Ascending aorta (tissue), 2 donors: ENCODE measurements around the gene PERM1. TPM values are rescaled to one million over a fixed set of nuclear protein-coding genes. Genes with fewer than 3 reads are reported as not detected.

Experiments used
- DNase-seq, 2 donors: peaks; one replicate each; pipeline ENCODE4 v3.0.0-alpha.2; 2019; ENCODE audit warnings: low spot score in 2 of 2
- H3K27ac ChIP-seq, 2 donors: fragments of 200-600 bp; sonication (generic); one replicate each; pipeline ENCODE4 v1.5.1; 2016 to 2017; ENCODE audit warnings: mild to moderate bottlenecking in 1 of 2
- H3K27me3 ChIP-seq: fragments of 200-600 bp; sonication (generic); one replicate; pipeline ENCODE4 v1.5.1; 2017
- H3K36me3 ChIP-seq, 2 donors: fragments of 200-600 bp; sonication (generic); one replicate each; pipeline ENCODE4 v1.5.1; 2016
- H3K4me1 ChIP-seq, 2 donors: fragments of 200-600 bp; sonication (generic); one replicate each; pipeline ENCODE4 v1.5.1; 2016 to 2017; ENCODE audit warnings: mild to moderate bottlenecking in 1 of 2
- H3K4me3 ChIP-seq, 2 donors: fragments of 200-600 bp; sonication (generic); one replicate each; pipeline ENCODE4 v1.5.1; 2016 to 2017; ENCODE audit warnings: mild to moderate bottlenecking in 1 of 2
- H3K9me3 ChIP-seq, 2 donors: fragments of 200-600 bp; sonication (generic); one replicate each; pipeline ENCODE4 v1.5.1; 2016
- intact Hi-C: fragments of 100-400 bp; cut with DNase I; formaldehyde crosslinking; loops from one replicate; pipeline ENCODE4 v1.15.1; 2023
- total RNA-seq: library from RNA; depleted of rRNA; stranded (reverse); fragments of >200 nt; gene quantifications from one replicate; pipeline ENCODE4 v1.1.0, GENCODE V29; 2016
- TF ChIP-seq, protein P1 (sequence below), 3 experiments: fragments of 200-600 bp in 2 of 3; fragments of 450-650 bp in 1 of 3; sonication (generic) in 2 of 3; IDR thresholded peaks; one replicate each; pipeline ENCODE4 v1.5.1; 2016 to 2019; ENCODE audit warnings: antibody characterized with exemption in 3 of 3, mild to moderate bottlenecking in 1 of 3, moderate library complexity in 1 of 3

PERM1 gene
- total RNA-seq, 1 donor from 2014 or later: not detected

DNA sequence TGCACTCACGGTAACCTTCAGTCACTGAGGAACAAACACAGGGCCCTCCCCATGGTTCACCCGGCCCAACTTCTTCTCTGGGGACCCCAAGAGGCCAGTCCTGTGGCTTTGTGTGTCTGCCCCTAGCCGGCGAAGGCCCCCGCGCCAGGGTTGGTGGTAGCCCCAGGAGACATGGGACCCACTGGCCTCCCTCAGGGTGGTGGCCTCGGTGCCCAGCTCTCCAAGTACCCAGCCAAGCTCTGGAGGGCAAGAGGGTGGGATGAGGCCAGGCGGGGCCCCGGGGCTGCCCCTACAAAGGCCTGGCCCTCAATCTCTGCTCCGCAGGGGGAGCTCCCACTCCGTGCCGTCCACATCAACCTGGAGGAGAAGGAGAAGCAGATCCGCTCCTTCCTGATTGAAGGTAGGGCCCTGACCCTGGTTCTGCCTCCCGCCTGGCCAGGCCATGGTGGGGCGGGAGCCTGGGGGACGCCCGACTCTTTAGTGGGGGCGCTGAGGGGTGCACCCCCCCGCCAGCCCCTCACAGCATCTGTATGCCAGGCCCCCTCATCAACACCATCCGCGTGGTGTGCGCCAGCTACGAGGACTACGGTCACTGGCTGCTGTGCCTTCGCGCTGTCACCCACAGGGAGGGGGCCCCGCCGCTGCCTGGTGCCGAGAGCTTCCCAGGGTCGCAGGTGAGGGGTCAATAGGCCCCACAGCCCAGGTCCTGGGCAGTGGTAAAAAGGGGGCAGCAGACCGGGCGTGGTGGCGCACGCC, 10.0 kb downstream of the PERM1 start:
- H3K27me3 ChIP-seq: peaks cover 26% of the 10 kb centered on the region
- intact Hi-C loops: no loop called here

DNA sequence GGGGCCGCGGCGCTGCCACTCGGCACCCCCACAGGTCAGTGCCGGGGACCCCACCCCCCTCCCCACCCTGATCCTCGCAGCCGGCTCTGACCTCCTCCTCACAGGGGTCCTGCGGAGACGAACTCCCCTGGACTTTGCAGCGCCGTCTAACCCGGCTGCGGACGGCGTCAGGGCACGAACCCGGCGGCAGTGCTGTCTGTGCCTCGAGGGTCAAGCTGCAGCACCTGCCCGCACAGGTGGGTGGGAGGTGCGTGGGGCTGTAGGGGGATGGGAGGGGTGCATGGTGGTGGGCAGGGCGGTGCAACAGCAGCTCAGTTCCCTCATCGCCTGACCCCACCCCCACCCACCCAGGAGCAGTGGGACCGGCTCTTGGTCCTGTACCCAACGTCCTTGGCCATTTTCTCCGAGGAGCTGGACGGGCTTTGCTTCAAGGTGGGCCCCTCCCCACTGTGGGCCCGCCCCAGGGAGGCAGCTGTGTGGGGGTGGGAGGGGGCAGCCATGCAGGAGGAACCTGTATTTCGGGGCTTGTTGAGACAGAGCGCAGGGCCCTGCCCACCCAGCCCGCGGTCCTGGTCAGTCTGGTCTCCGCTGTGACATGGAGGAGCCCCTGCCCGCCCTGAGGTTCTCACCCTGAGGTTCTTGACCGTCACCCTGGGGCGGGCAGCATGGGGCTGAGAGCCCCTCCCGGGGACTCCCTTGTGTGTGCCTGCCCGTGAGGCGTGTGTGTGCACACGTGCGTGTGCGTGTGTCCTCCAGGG, 10.7 kb downstream of the PERM1 start:
- Histone ChIP-seq H3K4me3 (no peak overlapping the region), H3K9me3 (no peaks in the 10 kb centered on the region), H3K27me3 (peaks cover 26% of the 10 kb centered on the region), H3K36me3 (no peaks in the 10 kb centered on the region), H3K4me1 (peaks cover 6 to 10% of the 10 kb centered on the region in 2 donors), H3K27ac (no peak overlapping the region)
- intact Hi-C loops: no loop called here
- no peak for DNase-seq
- TF ChIP-seq, protein P1, sequence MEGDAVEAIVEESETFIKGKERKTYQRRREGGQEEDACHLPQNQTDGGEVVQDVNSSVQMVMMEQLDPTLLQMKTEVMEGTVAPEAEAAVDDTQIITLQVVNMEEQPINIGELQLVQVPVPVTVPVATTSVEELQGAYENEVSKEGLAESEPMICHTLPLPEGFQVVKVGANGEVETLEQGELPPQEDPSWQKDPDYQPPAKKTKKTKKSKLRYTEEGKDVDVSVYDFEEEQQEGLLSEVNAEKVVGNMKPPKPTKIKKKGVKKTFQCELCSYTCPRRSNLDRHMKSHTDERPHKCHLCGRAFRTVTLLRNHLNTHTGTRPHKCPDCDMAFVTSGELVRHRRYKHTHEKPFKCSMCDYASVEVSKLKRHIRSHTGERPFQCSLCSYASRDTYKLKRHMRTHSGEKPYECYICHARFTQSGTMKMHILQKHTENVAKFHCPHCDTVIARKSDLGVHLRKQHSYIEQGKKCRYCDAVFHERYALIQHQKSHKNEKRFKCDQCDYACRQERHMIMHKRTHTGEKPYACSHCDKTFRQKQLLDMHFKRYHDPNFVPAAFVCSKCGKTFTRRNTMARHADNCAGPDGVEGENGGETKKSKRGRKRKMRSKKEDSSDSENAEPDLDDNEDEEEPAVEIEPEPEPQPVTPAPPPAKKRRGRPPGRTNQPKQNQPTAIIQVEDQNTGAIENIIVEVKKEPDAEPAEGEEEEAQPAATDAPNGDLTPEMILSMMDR (IDR thresholded peaks at IDR 0.05): no peak

More for the DNA sequence above, 10.0 kb downstream of the PERM1 start:
- Histone ChIP-seq H3K4me3 (no peak overlapping the region), H3K27ac (no peak overlapping the region), H3K36me3 (no peaks in the 10 kb centered on the region), H3K4me1 (peaks cover 2 to 5% of the 10 kb centered on the region in 2 donors), H3K9me3 (no peaks in the 10 kb centered on the region)
- TF ChIP-seq, protein P1 (IDR thresholded peaks at IDR 0.05): no peak
- no peak for DNase-seq

DNA sequence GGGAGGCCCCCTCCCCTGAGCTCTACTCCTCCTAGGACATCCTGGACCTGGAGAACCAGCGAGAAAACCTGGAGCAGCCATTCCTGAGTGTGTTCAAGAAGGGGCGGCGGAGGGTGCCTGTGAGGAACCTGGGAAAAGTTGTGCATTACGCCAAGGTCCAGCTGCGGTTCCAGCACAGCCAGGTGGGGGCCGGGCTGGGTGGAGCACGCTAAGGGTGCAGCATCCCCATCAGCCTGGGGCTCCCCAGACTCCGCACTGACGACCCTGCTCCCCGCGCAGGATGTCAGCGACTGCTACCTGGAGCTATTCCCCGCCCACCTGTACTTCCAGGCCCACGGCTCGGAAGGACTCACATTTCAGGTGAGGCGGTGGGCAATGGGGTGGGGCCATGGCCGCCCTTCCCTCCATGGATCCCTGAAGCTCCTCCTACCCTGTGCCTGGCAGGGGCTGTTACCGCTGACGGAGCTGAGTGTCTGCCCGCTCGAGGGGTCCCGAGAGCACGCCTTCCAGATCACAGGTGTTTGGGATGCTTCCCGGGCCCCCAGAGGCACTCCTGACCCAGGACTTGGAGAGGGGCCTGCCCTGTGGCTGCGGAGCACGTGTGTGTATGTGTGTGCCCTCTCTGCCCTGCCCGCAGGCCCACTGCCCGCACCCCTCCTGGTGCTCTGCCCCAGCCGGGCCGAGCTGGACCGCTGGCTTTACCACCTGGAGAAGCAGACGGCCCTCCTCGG, 11.5 kb downstream of the PERM1 start:
- intact Hi-C loops: no loop called here
- Histone ChIP-seq H3K4me3 (no peak overlapping the region), H3K9me3 (no peaks in the 10 kb centered on the region), H3K27ac (no peak overlapping the region), H3K36me3 (no peaks in the 10 kb centered on the region), H3K27me3 (peaks cover 26% of the 10 kb centered on the region), H3K4me1 (peaks cover 4 to 8% of the 10 kb centered on the region in 2 donors)
- no peak for DNase-seq
- TF ChIP-seq, protein P1 (IDR thresholded peaks at IDR 0.05): no peak

DNA sequence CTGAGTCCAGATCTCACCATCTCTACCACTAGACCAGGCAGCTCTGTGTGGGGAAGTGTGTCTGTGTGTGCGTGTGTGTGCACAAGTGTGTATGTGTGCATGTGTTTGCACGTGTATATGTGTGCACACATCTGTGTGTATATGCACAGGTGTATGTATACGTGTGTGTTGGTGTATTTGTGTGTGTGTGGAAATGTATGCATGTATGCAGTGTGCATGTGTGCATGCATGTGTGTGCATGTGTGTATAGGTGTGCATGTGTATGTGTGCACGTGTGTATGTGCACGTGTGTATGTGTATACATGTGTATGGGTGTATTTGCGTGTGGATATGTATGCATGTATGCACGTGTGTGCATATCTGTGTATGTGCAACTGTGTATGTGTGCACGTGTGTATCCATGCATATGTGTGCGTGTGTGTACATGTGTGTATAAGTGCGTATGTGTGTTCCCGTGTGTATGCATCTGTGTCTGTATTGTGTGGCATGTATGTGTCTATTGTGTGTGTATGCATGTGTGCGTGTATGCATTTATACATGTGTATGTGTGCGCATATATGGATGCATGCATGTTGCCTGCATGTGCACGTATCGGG, 12.5 kb downstream of the PERM1 start:
- H3K4me1 ChIP-seq: peaks cover 4 to 8% of the 10 kb centered on the region in 2 donors
- peaks cover 23% of the 10 kb centered on the region for H3K27me3 ChIP-seq
- DNase-seq: no peak
- H3K9me3 ChIP-seq: no peaks in the 10 kb centered on the region
- H3K4me3 ChIP-seq: no peak overlapping the region
- no peaks in the 10 kb centered on the region for H3K36me3 ChIP-seq
- TF ChIP-seq, protein P1 (IDR thresholded peaks at IDR 0.05): no peak
- intact Hi-C loops: no loop called here
- no peak overlapping the region for H3K27ac ChIP-seq
